GM21737 (cell line): Measurements from ENCODE around the gene NRP2.

Experiments
- ATAC-seq: cut with Tn5 transposase; IDR thresholded peaks from one replicate; pipeline ENCODE4 v1.9.1; 2021; ENCODE audit warnings: mild to moderate bottlenecking, moderate library complexity; ENCODE audit not compliant: unreplicated experiment

NRP2 gene

GRCh38 chr2:205800773-205801172 lies 118.5 kb downstream of the NRP2 start:
- no peak for ATAC-seq

- ATAC-seq, result no peak
Observed at GRCh38 chr2:205802065-205802464, 119.8 kb downstream of the NRP2 start.

DNA sequence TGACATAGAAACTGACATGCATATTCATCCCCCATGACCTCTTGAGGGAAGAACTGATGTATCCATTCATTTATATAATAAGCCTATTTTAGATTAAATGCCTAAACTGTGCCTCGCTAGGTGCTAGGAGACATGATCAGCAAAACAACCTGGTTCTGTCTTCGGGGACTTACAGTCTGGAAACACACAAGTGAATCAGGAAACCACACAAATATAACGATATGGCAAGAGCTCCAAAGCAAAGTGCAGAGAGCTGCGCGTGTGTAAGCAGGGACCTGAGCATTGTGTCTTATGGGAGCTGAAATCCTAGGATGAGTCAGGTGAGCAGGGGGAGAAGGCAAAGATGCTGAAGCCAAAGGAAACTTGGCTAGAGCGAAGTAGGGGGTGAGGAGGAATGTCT lies 120.6 kb downstream of the NRP2 start:
- ATAC-seq, result no peak

GRCh38 chr2:205803500-205803899 lies 121.2 kb downstream of the NRP2 start:
- ATAC-seq, result no peak

DNA sequence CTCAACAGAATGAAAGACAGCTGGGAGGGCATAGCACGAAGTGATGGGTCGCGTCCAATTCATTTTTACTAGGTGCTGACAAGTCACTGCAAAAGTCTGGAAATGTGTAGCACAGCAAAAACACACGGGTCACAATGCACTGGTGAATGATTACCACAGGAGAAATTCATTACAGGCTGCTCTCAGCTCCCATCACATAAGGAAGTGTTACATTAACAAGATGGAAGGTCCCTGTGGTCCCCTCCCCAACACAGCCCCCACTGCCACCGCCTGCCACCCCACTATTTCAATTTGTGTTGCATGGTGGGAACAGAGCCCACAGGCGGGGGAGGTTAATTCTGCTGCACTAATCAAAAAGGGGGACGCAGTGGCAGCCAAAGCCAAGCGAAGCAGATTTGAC lies 122.8 kb downstream of the NRP2 start:
- ATAC-seq, result no peak

DNA sequence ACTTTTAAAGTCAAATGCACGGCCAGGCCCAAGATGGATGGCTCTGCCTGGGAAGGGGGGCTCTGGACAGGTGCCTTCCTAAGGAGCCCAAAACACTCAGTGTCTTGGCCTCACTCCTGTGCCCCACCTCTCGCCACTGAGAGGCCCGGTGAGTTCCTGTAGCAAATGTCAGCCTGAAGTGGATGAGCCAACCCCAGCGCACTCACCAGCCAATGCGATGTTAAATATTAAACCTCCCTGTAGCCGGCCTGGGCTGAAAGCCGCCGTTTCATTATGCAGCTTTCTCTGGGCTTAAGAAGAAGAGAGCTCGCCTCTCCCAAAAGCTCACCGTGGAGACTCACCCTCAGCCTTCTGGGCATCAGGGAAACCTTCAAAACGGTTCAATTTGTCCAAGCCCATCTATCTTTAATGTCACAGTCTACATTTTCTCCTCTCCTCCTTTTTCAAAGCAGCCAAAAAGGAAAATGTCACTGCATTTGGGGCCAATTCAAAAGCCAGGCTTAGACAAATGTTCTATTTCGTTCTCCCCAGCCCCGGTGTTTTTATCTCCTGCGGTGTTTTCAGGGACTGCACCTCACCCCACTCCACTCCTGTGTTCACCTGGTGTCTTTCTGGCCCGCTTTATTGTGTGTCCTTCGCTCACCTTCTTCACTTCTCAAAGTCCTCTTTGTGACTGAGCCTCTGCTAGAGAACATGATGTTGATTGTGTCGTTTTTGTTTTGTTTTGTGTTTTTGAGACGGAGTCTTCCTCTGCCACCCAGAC lies 124.0 kb downstream of the NRP2 start:
- no peak for ATAC-seq

DNA sequence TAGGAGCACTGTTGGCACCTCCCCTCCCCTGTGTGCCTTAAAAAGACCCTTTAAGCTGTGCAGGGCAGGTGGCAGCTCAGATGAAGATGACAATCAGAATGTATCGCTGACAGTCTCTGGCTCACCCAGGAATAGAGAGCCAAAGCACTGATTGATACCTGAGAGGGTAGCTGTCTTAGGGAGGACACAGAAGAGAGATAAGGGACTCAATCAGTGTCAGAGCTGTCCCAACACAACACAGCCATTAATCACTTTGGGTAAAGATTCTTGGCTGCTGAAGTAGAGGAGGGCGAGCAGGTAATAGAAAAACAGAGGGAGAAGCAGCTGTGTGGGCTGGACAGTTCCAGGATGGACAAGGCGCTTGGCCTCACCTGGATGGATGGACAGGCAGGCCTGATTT lies 124.9 kb downstream of the NRP2 start:
- no peak for ATAC-seq

GRCh38 chr2:205807758-205808157 lies 125.5 kb downstream of the NRP2 start:
- ATAC-seq, result no peak

DNA sequence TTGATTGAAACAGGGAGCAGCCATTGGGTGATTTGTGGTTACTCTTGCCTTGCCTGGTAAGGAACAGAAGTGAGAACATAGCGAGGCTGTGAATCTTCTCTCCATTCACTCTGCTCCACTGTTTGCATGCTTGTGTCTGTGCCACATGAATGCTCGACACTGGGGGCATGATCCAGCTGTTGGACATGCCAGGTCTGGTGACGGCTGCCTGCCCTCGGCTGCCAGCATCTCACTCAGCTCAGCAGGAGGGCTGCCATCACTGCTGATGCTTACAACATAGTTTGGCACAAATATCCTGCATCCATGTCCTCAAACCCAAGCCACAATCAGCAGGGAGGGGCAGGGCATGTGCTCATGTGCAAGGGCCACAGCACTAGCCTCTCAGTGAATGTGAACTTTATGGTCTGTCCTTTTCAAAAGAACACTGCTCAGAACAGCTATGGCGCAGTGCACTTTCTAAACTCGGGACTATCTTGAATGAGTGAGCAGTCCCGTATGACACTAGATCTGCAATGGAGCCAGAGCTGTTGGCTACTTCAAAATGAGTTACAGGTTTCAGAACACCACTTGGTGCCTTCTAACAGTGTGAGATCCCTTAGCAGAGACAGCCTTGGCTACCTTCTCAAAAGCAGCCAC lies 126.3 kb downstream of the NRP2 start:
- no peak for ATAC-seq

DNA sequence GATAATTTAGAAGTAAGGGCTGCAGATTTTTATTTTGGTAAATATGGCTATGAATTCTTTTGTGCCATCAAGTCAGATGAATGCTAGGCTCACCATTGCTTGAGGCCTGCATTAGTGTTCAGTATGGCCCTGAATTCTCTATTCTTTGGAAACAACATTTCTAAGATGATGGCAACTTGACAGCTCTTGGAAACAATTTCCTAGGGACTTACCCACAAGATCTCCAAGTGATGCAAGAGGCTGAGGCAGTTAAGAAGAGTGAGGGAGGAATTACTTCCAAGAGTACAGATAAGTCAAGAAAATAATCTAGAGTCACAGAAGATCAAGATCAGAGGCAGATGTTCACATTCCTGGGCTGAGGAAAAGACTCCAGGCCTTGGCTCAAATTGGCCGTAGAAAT lies 129.1 kb downstream of the NRP2 start:
- ATAC-seq, result no peak

DNA sequence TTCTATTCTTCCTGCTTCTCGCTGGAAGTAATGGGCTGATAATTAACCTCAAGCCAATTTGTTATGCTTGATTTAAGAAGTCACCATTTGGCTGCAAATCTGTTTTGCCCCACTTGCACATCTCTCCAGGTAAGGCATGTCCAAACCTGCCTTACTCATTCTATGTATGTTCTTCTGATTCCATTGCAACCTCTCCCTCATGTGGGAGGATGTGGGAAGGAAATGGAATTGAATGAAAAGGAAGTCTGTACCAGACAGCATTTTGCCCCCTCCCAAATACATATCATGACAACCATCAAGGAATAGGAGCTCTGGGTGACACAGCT lies 131.7 kb downstream of the NRP2 start:
- ATAC-seq, result no peak

DNA sequence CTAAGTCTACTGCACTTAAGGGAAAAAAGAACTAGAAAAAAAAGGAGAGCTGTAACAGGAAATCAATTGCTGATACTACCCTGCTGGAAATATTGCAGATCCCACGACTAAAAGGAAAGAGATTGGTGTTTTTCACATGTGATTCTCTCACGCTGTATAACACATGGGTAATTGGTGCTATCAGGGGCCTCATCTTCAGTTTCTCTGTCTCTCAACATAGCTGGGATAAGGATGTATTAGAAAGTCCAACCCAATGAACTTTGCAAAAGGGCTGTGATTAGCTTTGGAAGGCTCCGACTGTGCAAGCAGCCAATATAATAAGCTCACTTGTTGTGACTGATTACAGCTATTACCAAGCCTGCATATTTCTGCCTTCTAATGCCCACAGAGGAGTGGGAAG lies 133.4 kb downstream of the NRP2 start:
- ATAC-seq, result no peak

DNA sequence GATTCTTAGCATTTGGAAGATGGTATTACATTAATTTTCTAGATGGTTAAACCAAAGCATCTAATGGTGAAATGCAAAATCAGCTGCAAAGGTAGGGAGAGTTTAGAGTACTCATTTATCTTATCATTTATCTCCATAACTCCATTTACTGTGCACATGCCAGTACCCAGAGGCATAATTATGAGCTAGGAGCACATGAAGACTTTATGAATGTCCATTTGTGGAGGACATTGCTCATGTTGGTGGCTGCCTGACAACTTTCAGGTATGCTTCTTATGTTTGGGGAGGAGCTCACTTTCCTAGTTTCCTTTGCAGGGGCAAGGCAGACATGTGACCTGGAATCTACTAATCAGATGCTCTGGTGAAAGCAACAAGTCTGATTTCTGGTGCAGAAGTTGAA lies 134.0 kb downstream of the NRP2 start:
- no peak for ATAC-seq

- ATAC-seq, result no peak
Observed at GRCh38 chr2:205822579-205822978, 140.3 kb downstream of the NRP2 start.

GRCh38 chr2:205827809-205828365 lies 145.6 kb downstream of the NRP2 start:
- no peak for ATAC-seq

DNA sequence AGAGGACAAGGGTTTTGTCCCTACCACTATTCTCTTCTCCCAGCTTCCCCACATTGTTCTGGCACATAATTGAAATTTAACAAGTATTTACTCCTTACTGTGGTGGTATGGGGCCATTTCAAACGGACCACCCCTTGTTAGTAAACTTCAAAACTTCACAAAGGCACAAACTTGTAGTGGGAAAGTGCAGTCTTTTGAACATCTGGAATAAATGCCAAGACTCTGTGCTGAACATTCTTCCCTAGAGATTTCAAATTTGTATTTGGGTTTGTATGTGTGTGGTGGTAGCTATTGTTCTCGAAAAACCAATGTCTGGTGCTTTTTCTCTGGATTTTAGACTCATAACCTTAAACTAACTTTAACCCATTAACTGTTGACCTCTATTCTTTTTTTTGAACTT lies 151.6 kb downstream of the NRP2 start:
- ATAC-seq, result no peak

DNA sequence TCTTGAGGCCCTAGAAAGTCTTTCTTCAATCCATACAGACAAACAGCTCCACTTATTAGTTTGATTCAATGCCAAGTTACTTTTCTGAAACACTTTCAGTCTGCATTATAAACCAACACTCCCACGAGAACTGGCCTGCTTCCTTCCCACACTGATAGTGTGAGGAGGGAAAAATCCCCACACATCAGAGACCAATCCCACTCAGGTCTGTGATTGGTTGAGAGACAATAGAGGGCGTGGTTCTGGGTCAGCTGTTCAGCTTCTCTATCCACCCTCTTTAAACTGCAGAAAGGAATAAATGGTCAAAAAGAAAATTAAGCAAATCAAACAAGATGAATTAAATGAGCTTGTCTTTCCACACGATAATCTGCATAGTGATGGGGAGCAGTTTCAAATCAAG lies 152.5 kb downstream of the NRP2 start:
- ATAC-seq, result no peak

DNA sequence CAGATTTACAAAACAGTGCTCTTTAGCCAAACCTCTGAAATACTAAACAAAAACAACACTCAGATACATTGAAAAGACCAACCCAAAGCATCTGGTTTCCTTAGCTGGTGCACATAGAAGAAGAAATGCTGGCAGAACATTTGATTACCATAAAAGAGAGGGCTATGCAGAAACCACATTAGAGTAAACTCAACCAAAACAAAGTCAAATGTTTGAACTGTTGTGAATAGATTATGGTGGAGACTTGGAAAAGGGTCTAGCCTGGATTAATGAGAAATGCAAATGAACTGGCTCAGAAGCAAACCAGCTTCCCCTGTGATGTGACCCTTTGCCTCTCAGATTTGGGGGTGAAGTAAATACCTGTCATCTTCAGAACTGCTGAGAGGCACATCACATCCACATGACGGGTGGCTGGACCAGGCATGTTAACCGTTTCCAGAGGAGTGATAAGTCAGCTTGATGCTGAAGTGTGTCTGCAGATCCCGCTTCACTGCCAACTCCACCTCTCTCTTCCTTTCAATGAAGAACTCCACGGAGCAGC lies 153.0 kb downstream of the NRP2 start:
- no peak for ATAC-seq

DNA sequence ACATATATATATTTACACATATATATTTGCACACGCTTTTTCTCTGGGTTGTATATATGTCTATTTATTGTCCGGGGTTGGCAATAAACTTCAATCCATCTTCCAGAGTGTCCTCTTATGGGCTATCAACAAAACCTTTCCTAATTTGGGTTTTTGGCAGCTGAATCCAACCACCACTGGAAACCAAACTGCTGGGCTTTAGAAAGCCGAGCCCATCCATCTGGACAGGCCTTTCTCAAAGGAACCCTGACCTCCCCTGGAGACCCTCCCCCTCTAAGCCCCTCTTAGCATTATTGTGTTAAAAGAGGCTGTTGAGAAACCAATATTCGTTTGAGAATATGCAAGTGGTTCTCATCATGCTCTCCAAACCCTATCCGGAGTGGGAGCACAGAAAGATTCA lies 153.6 kb downstream of the NRP2 start:
- no peak for ATAC-seq

- no peak for ATAC-seq
Observed at GRCh38 chr2:205836477-205837221, 154.3 kb downstream of the NRP2 start.

DNA sequence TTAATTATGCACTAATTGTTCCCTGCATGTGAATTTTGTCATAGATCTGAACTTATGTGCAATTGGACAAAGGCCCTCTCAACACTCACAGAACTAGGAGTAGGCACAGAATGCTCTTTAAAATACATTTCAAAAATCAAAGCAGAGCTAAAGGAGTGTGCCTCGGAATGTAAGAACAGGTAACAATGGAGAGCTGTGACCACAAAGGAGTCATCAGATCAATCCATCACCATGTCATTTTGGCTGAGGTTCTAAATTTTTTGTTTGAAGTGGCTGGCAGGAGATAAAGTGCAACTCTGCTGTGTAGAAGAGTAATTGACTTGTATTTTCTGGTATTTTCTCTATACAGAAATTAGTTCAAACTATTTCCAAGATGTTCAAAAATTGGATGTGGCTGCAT lies 155.4 kb downstream of the NRP2 start:
- no peak for ATAC-seq

DNA sequence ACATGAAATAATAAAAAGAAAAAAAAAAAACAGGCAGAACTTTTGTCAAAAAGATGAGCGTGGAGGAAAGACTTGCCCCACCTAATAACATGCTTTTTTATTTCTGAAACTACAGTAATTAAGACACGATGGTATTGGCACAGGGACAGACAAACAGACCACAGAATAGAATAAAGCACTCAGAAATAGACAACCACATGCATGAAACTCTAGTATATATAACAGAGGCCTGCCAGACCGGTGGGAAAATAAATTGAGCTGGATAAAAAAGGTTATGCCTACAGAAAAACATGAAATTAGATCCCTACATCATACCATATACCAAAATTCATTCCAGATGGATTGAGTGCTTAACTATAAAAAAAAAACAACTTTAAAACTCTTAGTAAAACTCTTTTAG lies 163.1 kb downstream of the NRP2 start:
- no peak for ATAC-seq
